Muscle of leg (tissue), 11 donors: ENCODE data around the gene FOXP3. TPM values are rescaled to one million over a fixed set of nuclear protein-coding genes. Genes with fewer than 3 reads are reported as not detected.

Experiments used
- DNase-seq: peaks from one replicate; pipeline ENCODE4 v3.0.0; 2013
- H3K27ac ChIP-seq: one replicate; pipeline ENCODE4 v1.5.1; 2013; ENCODE audit warnings: mild to moderate bottlenecking, low read length, control low read depth
- H3K27me3 ChIP-seq: one replicate; pipeline ENCODE4 v1.6.1; 2013; ENCODE audit warnings: low read length; ENCODE audit not compliant: control insufficient read depth, insufficient read depth
- H3K36me3 ChIP-seq: one replicate; pipeline ENCODE4 v1.6.1; 2013; ENCODE audit warnings: low read length; ENCODE audit not compliant: control insufficient read depth, insufficient read depth
- H3K4me1 ChIP-seq: one replicate; pipeline ENCODE4 v1.6.1; 2013; ENCODE audit warnings: low read length; ENCODE audit not compliant: control insufficient read depth, insufficient read depth
- H3K4me3 ChIP-seq: one replicate; pipeline ENCODE4 v1.5.1; 2013; ENCODE audit warnings: low read length, control low read depth
- H3K9me3 ChIP-seq: replicated peaks from 2 replicates; pipeline ENCODE4 v1.6.1; 2013; ENCODE audit warnings: low read depth, low read length; ENCODE audit not compliant: control insufficient read depth
- WGBS: methylation state at CpG from one replicate; pipeline ENCODE4 v1.1.5; 2013; ENCODE audit warnings: missing lambda C conversion rate; ENCODE audit not compliant: insufficient coverage; 5-methylcytosine and 5-hydroxymethylcytosine counted together
- polyA plus RNA-seq, 8 donors: library from polyadenylated mRNA; unstranded; fragments of 120-200 nt; gene quantifications; one replicate each; pipeline versions ENCODE4 v1.2.1 to v1.2.3, GENCODE V29; 2013; ENCODE audit warnings: inconsistent platforms in 1 of 8, low replicate concordance in 1 of 8; ENCODE audit not compliant: insufficient read length in 8 of 8, insufficient read depth in 1 of 8
- total RNA-seq: library from RNA; stranded (reverse); fragments of 120-200 nt; gene quantifications from one replicate; pipeline ENCODE4 v1.2.4, GENCODE V29; 2013

FOXP3 gene
- total and polyA plus RNA-seq, 9 donors = 0.04 to 0.68 (median 0.49) TPM

- 43% methylated on average over 2 of the region's 10 CpGs for WGBS
- Histone ChIP-seq H3K27ac (no peak overlapping the region), H3K9me3 (no peaks in the 10 kb centered on the region), H3K4me1 (peaks cover 13% of the 10 kb centered on the region), H3K4me3 (no peak overlapping the region), H3K27me3 (no peaks in the 10 kb centered on the region), H3K36me3 (no peaks in the 10 kb centered on the region)
- no peak for DNase-seq
Measured at GRCh38 chrX:49266523-49267445, 2.3 kb upstream of the FOXP3 start.

- Histone ChIP-seq H3K36me3 (no peaks in the 10 kb centered on the region), H3K4me3 (no peak overlapping the region), H3K4me1 (no peaks in the 10 kb centered on the region), H3K27me3 (no peaks in the 10 kb centered on the region), H3K27ac (no peak overlapping the region), H3K9me3 (no peaks in the 10 kb centered on the region)
- DNase-seq = no peak
- WGBS = 82% methylated on average over 8 of the region's 10 CpGs
Measured at GRCh38 chrX:49263631-49264030, 879 bp downstream of the FOXP3 start.

- H3K27me3 ChIP-seq = no peaks in the 10 kb centered on the region
- no peak for DNase-seq
- WGBS = no CpG with 5 or more reads among the region's 1 CpG
- H3K36me3 ChIP-seq = no peaks in the 10 kb centered on the region
- H3K27ac ChIP-seq = no peak overlapping the region
- no peaks in the 10 kb centered on the region for H3K9me3 ChIP-seq
- H3K4me1 ChIP-seq = no peaks in the 10 kb centered on the region
- H3K4me3 ChIP-seq = no peak overlapping the region
Measured at GRCh38 chrX:49262603-49263002, 1.9 kb downstream of the FOXP3 start.

- H3K36me3 ChIP-seq = no peaks in the 10 kb centered on the region
- no peaks in the 10 kb centered on the region for H3K4me1 ChIP-seq
- no peak for DNase-seq
- H3K27me3 ChIP-seq = no peaks in the 10 kb centered on the region
- WGBS = 96% methylated on average over 11 of the region's 17 CpGs
- H3K9me3 ChIP-seq = no peaks in the 10 kb centered on the region
- no peak overlapping the region for H3K4me3 ChIP-seq
- no peak overlapping the region for H3K27ac ChIP-seq
Measured at GRCh38 chrX:49260221-49260985, 4.1 kb downstream of the FOXP3 start.

GRCh38 chrX:49258749-49259124 is 5.8 kb downstream of the FOXP3 start:
- Histone ChIP-seq H3K36me3 (no peaks in the 10 kb centered on the region), H3K4me1 (no peaks in the 10 kb centered on the region), H3K4me3 (no peak overlapping the region), H3K27me3 (peaks cover under 1% of the 10 kb centered on the region), H3K9me3 (no peaks in the 10 kb centered on the region), H3K27ac (no peak overlapping the region)
- no peak for DNase-seq
- WGBS = 83% methylated on average over 3 of the region's 5 CpGs

GRCh38 chrX:49257846-49258748 is 6.4 kb downstream of the FOXP3 start:
- peaks cover 3% of the 10 kb centered on the region for H3K27me3 ChIP-seq
- WGBS = 77% methylated on average over 19 of the region's 20 CpGs
- no peak for DNase-seq

GRCh38 chrX:49257074-49257790 is 7.3 kb downstream of the FOXP3 start:
- 50% methylated on average over 4 of the region's 14 CpGs for WGBS
- no peak overlapping the region for H3K4me3 ChIP-seq
- H3K27me3 ChIP-seq = peaks cover 3% of the 10 kb centered on the region
- H3K4me1 ChIP-seq = no peaks in the 10 kb centered on the region
- H3K36me3 ChIP-seq = no peaks in the 10 kb centered on the region
- no peak overlapping the region for H3K27ac ChIP-seq
- no peaks in the 10 kb centered on the region for H3K9me3 ChIP-seq
- no peak for DNase-seq

More at GRCh38 chrX:49257846-49258748, 6.4 kb downstream of the FOXP3 start:
- H3K4me1 ChIP-seq = no peaks in the 10 kb centered on the region
- no peak overlapping the region for H3K27ac ChIP-seq
- H3K36me3 ChIP-seq = no peaks in the 10 kb centered on the region
- H3K9me3 ChIP-seq = no peaks in the 10 kb centered on the region
- H3K4me3 ChIP-seq = no peak overlapping the region

- Histone ChIP-seq H3K36me3 (no peaks in the 10 kb centered on the region), H3K9me3 (no peaks in the 10 kb centered on the region), H3K27me3 (peaks cover 3% of the 10 kb centered on the region), H3K4me3 (no peak overlapping the region), H3K4me1 (no peaks in the 10 kb centered on the region), H3K27ac (no peak overlapping the region)
- 61% methylated on average over 3 of the region's 9 CpGs for WGBS
- DNase-seq = no peak
Measured at GRCh38 chrX:49256268-49256995, 8.1 kb downstream of the FOXP3 start.

- Histone ChIP-seq H3K4me1 (no peaks in the 10 kb centered on the region), H3K9me3 (no peaks in the 10 kb centered on the region), H3K27me3 (peaks cover 3% of the 10 kb centered on the region), H3K4me3 (no peak overlapping the region), H3K36me3 (no peaks in the 10 kb centered on the region), H3K27ac (no peak overlapping the region)
- no peak for DNase-seq
- WGBS = 79% methylated on average over 3 of the region's 7 CpGs
Measured at GRCh38 chrX:49254639-49255038, 9.9 kb downstream of the FOXP3 start.
